HepG2 (cell line): ENCODE data around the gene KIF21B. TPM values are rescaled to one million over a fixed set of nuclear protein-coding genes. Genes with fewer than 3 reads are reported as not detected.

Experiments used
- ATAC-seq: fragments of 200-7000 bp; cut with Tn5 transposase; 3 replicates; pipeline ENCODE4 v1.9.1; 2020; ENCODE audit warnings: mild to moderate bottlenecking, moderate library complexity
- BruUV-seq: library from RNA; stranded (reverse); fragments of 400-500 nt; replicated peaks from 2 replicates; lab custom pipeline; 2021; lab: Mats Ljungman, UMichigan
- CTCF ChIA-PET: fragments of 300-600 bp; formaldehyde crosslinking; extraction: SDS; loops from one replicate; lab custom pipeline; 2021; ENCODE audit warnings: low total read pairs, inconsistent platforms, low intra/inter-chr PET ratio; lab: Yijun Ruan, JAX
- POLR2A ChIA-PET: fragments of 350-600 bp; sonication (Branson Sonifier 250); formaldehyde crosslinking; loops from one replicate; lab custom pipeline; 2020; ENCODE audit warnings: antibody characterized with exemption, inconsistent platforms; lab: Yijun Ruan, JAX
- DNase-seq: peaks from one replicate; pipeline ENCODE4 v3.0.0-alpha.2; 2015; ENCODE audit warnings: low spot score
- FAIRE-seq: peaks from 3 replicates; lab custom pipeline; 2011; peaks lifted over from hg19 to GRCh38; lab: Jason Lieb, UNC
- H2AFZ ChIP-seq: one replicate; pipeline ENCODE4 v1.6.1; 2011; ENCODE audit warnings: low read length, inconsistent platforms
- H3K27ac ChIP-seq: fragments of 300-600 bp; 3 replicates; pipeline ENCODE4 v1.8.0; 2011; ENCODE audit warnings: mixed run types, mild to moderate bottlenecking, mixed read lengths, low read length, inconsistent platforms; ENCODE audit not compliant: insufficient read depth; ENCODE audit errors: extremely low read length
- H3K27me3 ChIP-seq, 2 experiments: fragments of 200-600 bp in 1 of 2; 2 replicates in 1 of 2; 3 replicates in 1 of 2; pipeline versions ENCODE4 v1.6.0 to v1.8.0; 2011; ENCODE audit warnings: low read length in 2 of 2, mild to moderate bottlenecking in 2 of 2, moderate library complexity in 2 of 2, inconsistent platforms in 1 of 2; ENCODE audit not compliant: insufficient read depth in 2 of 2, control insufficient read depth in 1 of 2
- H3K36me3 ChIP-seq, 2 experiments: fragments of 200-600 bp in 1 of 2; replicated peaks in 1 of 2; 2 replicates in 1 of 2; 3 replicates in 1 of 2; pipeline versions ENCODE4 v1.5.1 to v1.8.0; 2011; ENCODE audit warnings: low read length in 2 of 2, inconsistent platforms in 1 of 2; ENCODE audit not compliant: insufficient read depth in 2 of 2, control insufficient read depth in 1 of 2
- H3K4me1 ChIP-seq: 2 replicates; pipeline ENCODE4 v1.5.1; 2012; ENCODE audit warnings: low read length, inconsistent platforms; ENCODE audit not compliant: insufficient read depth
- H3K4me2 ChIP-seq: 2 replicates; pipeline ENCODE4 v1.6.0; 2011; ENCODE audit warnings: low read depth, low read length, inconsistent platforms
- H3K4me3 ChIP-seq, 3 experiments: fragments of 200-600 bp in 1 of 3; sonication (generic), shearing (Covaris generic) in 1 of 3; replicated peaks in 1 of 3; 2 replicates each; pipeline ENCODE4 v1.5.1; 2011 to 2016; ENCODE audit warnings: low read length in 3 of 3, inconsistent platforms in 2 of 3, low read depth in 2 of 3, mild to moderate bottlenecking in 2 of 3, control low read depth in 1 of 3, mixed read lengths in 1 of 3; ENCODE audit not compliant: insufficient read depth in 1 of 3
- H3K79me2 ChIP-seq: one replicate; pipeline ENCODE4 v1.6.1; 2011; ENCODE audit warnings: low read length, inconsistent platforms; ENCODE audit not compliant: insufficient read depth
- H3K9ac ChIP-seq: 2 replicates; pipeline ENCODE4 v1.6.0; 2011; ENCODE audit warnings: mild to moderate bottlenecking, low read depth, low read length, inconsistent platforms; ENCODE audit not compliant: insufficient read depth
- H3K9me3 ChIP-seq: 2 replicates; pipeline ENCODE4 v1.5.1; 2012; ENCODE audit warnings: mild to moderate bottlenecking, low read length
- H4K20me1 ChIP-seq: 2 replicates; pipeline ENCODE4 v1.6.0; 2011; ENCODE audit warnings: inconsistent platforms, mild to moderate bottlenecking, low read length, moderate library complexity; ENCODE audit not compliant: insufficient read depth
- ATAD3A ChIP-seq: sonication (generic); formaldehyde crosslinking; IDR thresholded peaks from 2 replicates; pipeline ENCODE4 v1.4.0; 2020; ENCODE audit warnings: missing genetic modification reagents
- FOXP4 ChIP-seq: sonication (generic); formaldehyde crosslinking; IDR thresholded peaks from 2 replicates; pipeline ENCODE4 v1.4.0; 2020; ENCODE audit warnings: missing genetic modification reagents
- NR2F1 ChIP-seq, 2 experiments: fragments of 450-650 bp in 1 of 2; formaldehyde crosslinking in 1 of 2; IDR thresholded peaks; 2 replicates each; pipeline versions ENCODE4 v1.5.0 to v1.6.1; 2016 to 2020; ENCODE audit warnings: mild to moderate bottlenecking in 1 of 2, missing compliant biosample characterization in 1 of 2, missing genetic modification reagents in 1 of 2, moderate library complexity in 1 of 2
- ZNF180 ChIP-seq: sonication (generic); formaldehyde crosslinking; IDR thresholded peaks from 2 replicates; pipeline ENCODE4 v1.4.0; 2020; ENCODE audit warnings: low read depth, missing genetic modification reagents, borderline replicate concordance
- ZNF430 ChIP-seq: sonication (generic); formaldehyde crosslinking; IDR thresholded peaks from 2 replicates; pipeline ENCODE4 v1.9.0; 2021; ENCODE audit warnings: mild to moderate bottlenecking, missing genetic modification reagents
- WGBS: methylation state at CpG from one replicate; pipeline ENCODE4 v1.1.6; 2017; ENCODE audit warnings: low lambda C conversion rate; 5-methylcytosine and 5-hydroxymethylcytosine counted together
- in situ Hi-C: cut with HindIII; loops from 2 replicates; pipeline ENCODE4 v1.10.0; 2017; ENCODE audit warnings: low pct_unique_long_range_greater_than_20kb; ENCODE audit not compliant: extremely low pct_ligation_motif_present
- intact Hi-C: fragments of 100-400 bp; cut with micrococcal nuclease; formaldehyde crosslinking; loops from one replicate; pipeline ENCODE4 v1.10.0; 2022; ENCODE audit not compliant: unreplicated experiment
- polyA plus RNA-seq, 8 experiments: library from polyadenylated mRNA; depleted of rRNA in 3 of 8; stranded (reverse) in 7 of 8; unstranded in 1 of 8; fragments of >200 nt; fragmentation: Illumina TruSeq in 4 of 8; extraction: Trizol in 4 of 8; gene quantifications; 2 replicates each; pipeline versions ENCODE4 v1.2.1 to v1.2.3, GENCODE V29; 2011 to 2016; ENCODE audit warnings: low read depth in 4 of 8, missing spikeins in 1 of 8, mixed read lengths in 1 of 8; ENCODE audit not compliant: insufficient read depth in 1 of 8
- total RNA-seq, 5 experiments: library from RNA; depleted of rRNA; stranded (reverse); fragments of >200 nt; fragmentation: Illumina TruSeq; extraction: Trizol; gene quantifications; 2 replicates each; pipeline ENCODE4 v1.2.3, GENCODE V29; 2016; ENCODE audit warnings: low read depth in 1 of 5
- TF ChIP-seq, protein P1 (sequence below): sonication (generic); formaldehyde crosslinking; IDR thresholded peaks from 2 replicates; pipeline ENCODE4 v1.9.0; 2022; ENCODE audit warnings: missing genetic modification reagents, mild to moderate bottlenecking, borderline replicate concordance
- TF ChIP-seq, protein P2 (sequence below): sonication (generic); formaldehyde crosslinking; IDR thresholded peaks from 2 replicates; pipeline ENCODE4 v1.4.0; 2020; ENCODE audit warnings: missing genetic modification reagents, borderline replicate concordance
- TF ChIP-seq, protein P3 (sequence below): sonication (generic); formaldehyde crosslinking; IDR thresholded peaks from 2 replicates; pipeline ENCODE4 v1.8.0; 2022; ENCODE audit warnings: missing genetic modification reagents, mild to moderate bottlenecking, moderate library complexity, borderline replicate concordance
- TF ChIP-seq, protein P4 (sequence below): sonication (generic); formaldehyde crosslinking; IDR thresholded peaks from 2 replicates; pipeline ENCODE4 v1.4.0; 2020; ENCODE audit warnings: missing genetic modification reagents

KIF21B gene
- total and polyA plus RNA-seq, 2 of the 13 experiments (the other 11 are each of a cell fraction or from before 2014, with no cell fraction given): 0.17 to 0.20 TPM

- no TSS peak for BruUV-seq
- peak; percentile 19 for DNase-seq
- peak; percentile 10 for ATAC-seq
- intact Hi-C loops: loop anchor here (5.0 kb wide), 1 partner anchor 132 kb away; the partner anchor contains the start of gene INAVA
- Histone ChIP-seq H3K27me3 (peaks cover 7 to 39% of the 10 kb centered on the region in 2 experiments; a peak in 4 of 5 replicates), H2AFZ (no peak overlapping the region), H3K4me3 (peak overlapping the region in 1 of 3 experiments; percentile 17; a peak in 1 of 6 replicates), H3K36me3 (no peaks in the 10 kb centered on the region), H3K27ac (no peak overlapping the region), H3K4me1 (peaks cover 60% of the 10 kb centered on the region), H3K9me3 (no peaks in the 10 kb centered on the region), H3K4me2 (peak overlapping the region; percentile 78), H3K79me2 (no peaks in the 10 kb centered on the region), H3K9ac (no peak overlapping the region), H4K20me1 (no peaks in the 10 kb centered on the region)
- in situ Hi-C loops: no loop called here
- no peak for FAIRE-seq
- ChIA-PET POLR2A (no interaction called here), CTCF (no interaction called here)
- WGBS: 3% methylated on average over 13 of the region's 17 CpGs
- TF ChIP-seq, protein P1, sequence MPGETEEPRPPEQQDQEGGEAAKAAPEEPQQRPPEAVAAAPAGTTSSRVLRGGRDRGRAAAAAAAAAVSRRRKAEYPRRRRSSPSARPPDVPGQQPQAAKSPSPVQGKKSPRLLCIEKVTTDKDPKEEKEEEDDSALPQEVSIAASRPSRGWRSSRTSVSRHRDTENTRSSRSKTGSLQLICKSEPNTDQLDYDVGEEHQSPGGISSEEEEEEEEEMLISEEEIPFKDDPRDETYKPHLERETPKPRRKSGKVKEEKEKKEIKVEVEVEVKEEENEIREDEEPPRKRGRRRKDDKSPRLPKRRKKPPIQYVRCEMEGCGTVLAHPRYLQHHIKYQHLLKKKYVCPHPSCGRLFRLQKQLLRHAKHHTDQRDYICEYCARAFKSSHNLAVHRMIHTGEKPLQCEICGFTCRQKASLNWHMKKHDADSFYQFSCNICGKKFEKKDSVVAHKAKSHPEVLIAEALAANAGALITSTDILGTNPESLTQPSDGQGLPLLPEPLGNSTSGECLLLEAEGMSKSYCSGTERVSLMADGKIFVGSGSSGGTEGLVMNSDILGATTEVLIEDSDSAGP (CRISPR knock-in tag): peak; percentile 22; the same call in 1 of the 2 replicates
- peak; percentile 15; the same call in 1 of the 2 replicates for TF ChIP-seq FOXP4 (CRISPR knock-in tag)
- no peak for TF ChIP-seq ATAD3A (CRISPR knock-in tag)
- TF ChIP-seq ZNF430 (CRISPR knock-in tag): no peak
- peak in 1 of 2 experiments; percentile 58; a peak in 1 of 4 replicates for TF ChIP-seq NR2F1 (CRISPR knock-in tag; IDR thresholded peaks at IDR 0.05)
- TF ChIP-seq, protein P2, sequence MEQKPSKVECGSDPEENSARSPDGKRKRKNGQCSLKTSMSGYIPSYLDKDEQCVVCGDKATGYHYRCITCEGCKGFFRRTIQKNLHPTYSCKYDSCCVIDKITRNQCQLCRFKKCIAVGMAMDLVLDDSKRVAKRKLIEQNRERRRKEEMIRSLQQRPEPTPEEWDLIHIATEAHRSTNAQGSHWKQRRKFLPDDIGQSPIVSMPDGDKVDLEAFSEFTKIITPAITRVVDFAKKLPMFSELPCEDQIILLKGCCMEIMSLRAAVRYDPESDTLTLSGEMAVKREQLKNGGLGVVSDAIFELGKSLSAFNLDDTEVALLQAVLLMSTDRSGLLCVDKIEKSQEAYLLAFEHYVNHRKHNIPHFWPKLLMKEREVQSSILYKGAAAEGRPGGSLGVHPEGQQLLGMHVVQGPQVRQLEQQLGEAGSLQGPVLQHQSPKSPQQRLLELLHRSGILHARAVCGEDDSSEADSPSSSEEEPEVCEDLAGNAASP (CRISPR knock-in tag): 0 out of 2 replicates have a peak, but pooled peaks have one; percentile 29
- TF ChIP-seq, protein P3, sequence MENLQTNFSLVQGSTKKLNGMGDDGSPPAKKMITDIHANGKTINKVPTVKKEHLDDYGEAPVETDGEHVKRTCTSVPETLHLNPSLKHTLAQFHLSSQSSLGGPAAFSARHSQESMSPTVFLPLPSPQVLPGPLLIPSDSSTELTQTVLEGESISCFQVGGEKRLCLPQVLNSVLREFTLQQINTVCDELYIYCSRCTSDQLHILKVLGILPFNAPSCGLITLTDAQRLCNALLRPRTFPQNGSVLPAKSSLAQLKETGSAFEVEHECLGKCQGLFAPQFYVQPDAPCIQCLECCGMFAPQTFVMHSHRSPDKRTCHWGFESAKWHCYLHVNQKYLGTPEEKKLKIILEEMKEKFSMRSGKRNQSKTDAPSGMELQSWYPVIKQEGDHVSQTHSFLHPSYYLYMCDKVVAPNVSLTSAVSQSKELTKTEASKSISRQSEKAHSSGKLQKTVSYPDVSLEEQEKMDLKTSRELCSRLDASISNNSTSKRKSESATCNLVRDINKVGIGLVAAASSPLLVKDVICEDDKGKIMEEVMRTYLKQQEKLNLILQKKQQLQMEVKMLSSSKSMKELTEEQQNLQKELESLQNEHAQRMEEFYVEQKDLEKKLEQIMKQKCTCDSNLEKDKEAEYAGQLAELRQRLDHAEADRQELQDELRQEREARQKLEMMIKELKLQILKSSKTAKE (CRISPR knock-in tag): peak; percentile 26; the same call in 1 of the 2 replicates
- TF ChIP-seq, protein P4, sequence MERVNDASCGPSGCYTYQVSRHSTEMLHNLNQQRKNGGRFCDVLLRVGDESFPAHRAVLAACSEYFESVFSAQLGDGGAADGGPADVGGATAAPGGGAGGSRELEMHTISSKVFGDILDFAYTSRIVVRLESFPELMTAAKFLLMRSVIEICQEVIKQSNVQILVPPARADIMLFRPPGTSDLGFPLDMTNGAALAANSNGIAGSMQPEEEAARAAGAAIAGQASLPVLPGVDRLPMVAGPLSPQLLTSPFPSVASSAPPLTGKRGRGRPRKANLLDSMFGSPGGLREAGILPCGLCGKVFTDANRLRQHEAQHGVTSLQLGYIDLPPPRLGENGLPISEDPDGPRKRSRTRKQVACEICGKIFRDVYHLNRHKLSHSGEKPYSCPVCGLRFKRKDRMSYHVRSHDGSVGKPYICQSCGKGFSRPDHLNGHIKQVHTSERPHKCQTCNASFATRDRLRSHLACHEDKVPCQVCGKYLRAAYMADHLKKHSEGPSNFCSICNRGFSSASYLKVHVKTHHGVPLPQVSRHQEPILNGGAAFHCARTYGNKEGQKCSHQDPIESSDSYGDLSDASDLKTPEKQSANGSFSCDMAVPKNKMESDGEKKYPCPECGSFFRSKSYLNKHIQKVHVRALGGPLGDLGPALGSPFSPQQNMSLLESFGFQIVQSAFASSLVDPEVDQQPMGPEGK (CRISPR knock-in tag): peak; percentile 75
- TF ChIP-seq ZNF180: no peak
These were observed 558 bp upstream of the KIF21B start for GRCh38 chr1:201023920-201024624.
